Ishikawa (cell line): ENCODE measurements around the gene TRIM60.

Source experiments
- CEBPB ChIP-seq: IDR thresholded peaks from 2 replicates; pipeline ENCODE4 v1.6.1; 2012
- CREB1 ChIP-seq: IDR thresholded peaks from 2 replicates; pipeline ENCODE4 v1.6.1; 2012; ENCODE audit warnings: low read depth
- EGR1 ChIP-seq: IDR thresholded peaks from 2 replicates; pipeline ENCODE4 v1.6.1; 2012
- EP300 ChIP-seq: IDR thresholded peaks from 2 replicates; pipeline ENCODE4 v1.6.1; 2012; ENCODE audit warnings: borderline replicate concordance
- FOXM1 ChIP-seq: IDR thresholded peaks from 2 replicates; pipeline ENCODE4 v1.6.1; 2012; ENCODE audit warnings: low read depth, borderline replicate concordance
- NFIC ChIP-seq: IDR thresholded peaks from 2 replicates; pipeline ENCODE4 v1.6.1; 2012
- RAD21 ChIP-seq: IDR thresholded peaks from 2 replicates; pipeline ENCODE4 v1.6.1; 2012; ENCODE audit warnings: low read depth
- TAF1 ChIP-seq: IDR thresholded peaks from 2 replicates; pipeline ENCODE4 v1.6.1; 2012; ENCODE audit warnings: low read depth, mild to moderate bottlenecking
- TCF12 ChIP-seq: IDR thresholded peaks from 2 replicates; pipeline ENCODE4 v1.6.1; 2012; ENCODE audit warnings: low read depth
- TEAD4 ChIP-seq: IDR thresholded peaks from 2 replicates; pipeline ENCODE4 v1.6.1; 2012
- YY1 ChIP-seq: IDR thresholded peaks from 2 replicates; pipeline ENCODE4 v1.6.1; 2012; ENCODE audit warnings: low read depth
- ZBTB7A ChIP-seq: IDR thresholded peaks from 2 replicates; pipeline ENCODE4 v1.6.1; 2012; ENCODE audit warnings: low read depth
- TF ChIP-seq, protein P1 (sequence below): IDR thresholded peaks from 2 replicates; pipeline ENCODE4 v1.6.1; 2012
- TF ChIP-seq, protein P2 (sequence below): IDR thresholded peaks from 2 replicates; pipeline ENCODE4 v1.6.1; 2012
- TF ChIP-seq, protein P3 (sequence below): IDR thresholded peaks from 2 replicates; pipeline ENCODE4 v1.6.1; 2012; ENCODE audit warnings: low read depth, mild to moderate bottlenecking

TRIM60 gene

DNA sequence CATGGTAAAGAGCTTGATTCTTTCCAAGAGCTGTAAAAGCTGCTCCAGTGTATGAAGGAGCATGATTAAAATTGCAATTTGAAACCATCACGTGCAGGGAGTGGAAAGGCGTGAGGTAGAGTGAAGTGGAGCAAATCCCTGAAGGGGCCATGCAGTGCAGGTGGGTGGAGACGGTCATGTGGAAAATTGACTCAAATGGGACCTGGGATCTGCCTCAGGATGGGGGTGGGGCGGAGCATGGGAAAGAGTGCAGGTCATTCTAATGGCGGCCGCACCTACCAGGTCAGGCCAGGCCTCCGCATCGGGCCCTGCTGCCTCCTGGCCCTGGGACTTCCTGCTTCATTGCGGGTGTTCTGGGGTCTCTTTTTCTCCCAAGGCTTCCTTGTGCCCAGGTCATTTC, 25.3 kb upstream of the TRIM60 start:
- TF ChIP-seq CEBPB (no peak), NFIC (no peak), RAD21 (no peak), ZBTB7A (no peak), EGR1 (peak; percentile 81), TCF12 (no peak), TEAD4 (no peak)
- TF ChIP-seq, protein P1, sequence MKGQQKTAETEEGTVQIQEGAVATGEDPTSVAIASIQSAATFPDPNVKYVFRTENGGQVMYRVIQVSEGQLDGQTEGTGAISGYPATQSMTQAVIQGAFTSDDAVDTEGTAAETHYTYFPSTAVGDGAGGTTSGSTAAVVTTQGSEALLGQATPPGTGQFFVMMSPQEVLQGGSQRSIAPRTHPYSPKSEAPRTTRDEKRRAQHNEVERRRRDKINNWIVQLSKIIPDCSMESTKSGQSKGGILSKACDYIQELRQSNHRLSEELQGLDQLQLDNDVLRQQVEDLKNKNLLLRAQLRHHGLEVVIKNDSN = peak; percentile 77
- TF ChIP-seq, protein P2, sequence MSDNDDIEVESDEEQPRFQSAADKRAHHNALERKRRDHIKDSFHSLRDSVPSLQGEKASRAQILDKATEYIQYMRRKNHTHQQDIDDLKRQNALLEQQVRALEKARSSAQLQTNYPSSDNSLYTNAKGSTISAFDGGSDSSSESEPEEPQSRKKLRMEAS = peak; percentile 90

DNA sequence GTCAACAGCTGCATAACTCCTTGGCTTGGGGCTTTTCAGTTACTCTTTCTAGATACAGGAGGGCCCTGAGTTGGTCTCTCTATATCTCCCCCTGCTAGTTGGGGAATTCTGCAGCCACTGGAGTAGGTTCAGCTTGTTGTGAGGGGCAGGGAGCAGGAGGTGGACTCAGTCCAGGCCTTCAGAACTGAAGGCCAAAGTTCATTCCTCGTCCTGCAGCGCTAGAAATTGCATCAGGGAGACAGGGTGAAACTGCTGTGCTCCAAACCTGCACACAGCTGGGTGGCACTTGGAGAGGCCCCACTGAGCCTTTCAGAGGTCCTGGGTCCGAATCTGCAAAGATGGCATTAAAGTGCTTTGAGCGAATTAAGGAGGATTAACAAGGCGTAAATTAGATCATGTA, 24.9 kb upstream of the TRIM60 start:
- TF ChIP-seq ZBTB7A (no peak), CEBPB (no peak), NFIC (no peak), TEAD4 (no peak), FOXM1 (no peak), YY1 (no peak), TAF1 (no peak), RAD21 (no peak), TCF12 (no peak), EP300 (no peak), EGR1 (no peak), CREB1 (no peak)
- TF ChIP-seq, protein P2 = no peak
- TF ChIP-seq, protein P3, sequence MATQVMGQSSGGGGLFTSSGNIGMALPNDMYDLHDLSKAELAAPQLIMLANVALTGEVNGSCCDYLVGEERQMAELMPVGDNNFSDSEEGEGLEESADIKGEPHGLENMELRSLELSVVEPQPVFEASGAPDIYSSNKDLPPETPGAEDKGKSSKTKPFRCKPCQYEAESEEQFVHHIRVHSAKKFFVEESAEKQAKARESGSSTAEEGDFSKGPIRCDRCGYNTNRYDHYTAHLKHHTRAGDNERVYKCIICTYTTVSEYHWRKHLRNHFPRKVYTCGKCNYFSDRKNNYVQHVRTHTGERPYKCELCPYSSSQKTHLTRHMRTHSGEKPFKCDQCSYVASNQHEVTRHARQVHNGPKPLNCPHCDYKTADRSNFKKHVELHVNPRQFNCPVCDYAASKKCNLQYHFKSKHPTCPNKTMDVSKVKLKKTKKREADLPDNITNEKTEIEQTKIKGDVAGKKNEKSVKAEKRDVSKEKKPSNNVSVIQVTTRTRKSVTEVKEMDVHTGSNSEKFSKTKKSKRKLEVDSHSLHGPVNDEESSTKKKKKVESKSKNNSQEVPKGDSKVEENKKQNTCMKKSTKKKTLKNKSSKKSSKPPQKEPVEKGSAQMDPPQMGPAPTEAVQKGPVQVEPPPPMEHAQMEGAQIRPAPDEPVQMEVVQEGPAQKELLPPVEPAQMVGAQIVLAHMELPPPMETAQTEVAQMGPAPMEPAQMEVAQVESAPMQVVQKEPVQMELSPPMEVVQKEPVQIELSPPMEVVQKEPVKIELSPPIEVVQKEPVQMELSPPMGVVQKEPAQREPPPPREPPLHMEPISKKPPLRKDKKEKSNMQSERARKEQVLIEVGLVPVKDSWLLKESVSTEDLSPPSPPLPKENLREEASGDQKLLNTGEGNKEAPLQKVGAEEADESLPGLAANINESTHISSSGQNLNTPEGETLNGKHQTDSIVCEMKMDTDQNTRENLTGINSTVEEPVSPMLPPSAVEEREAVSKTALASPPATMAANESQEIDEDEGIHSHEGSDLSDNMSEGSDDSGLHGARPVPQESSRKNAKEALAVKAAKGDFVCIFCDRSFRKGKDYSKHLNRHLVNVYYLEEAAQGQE = no peak
- TF ChIP-seq, protein P1 = no peak

DNA sequence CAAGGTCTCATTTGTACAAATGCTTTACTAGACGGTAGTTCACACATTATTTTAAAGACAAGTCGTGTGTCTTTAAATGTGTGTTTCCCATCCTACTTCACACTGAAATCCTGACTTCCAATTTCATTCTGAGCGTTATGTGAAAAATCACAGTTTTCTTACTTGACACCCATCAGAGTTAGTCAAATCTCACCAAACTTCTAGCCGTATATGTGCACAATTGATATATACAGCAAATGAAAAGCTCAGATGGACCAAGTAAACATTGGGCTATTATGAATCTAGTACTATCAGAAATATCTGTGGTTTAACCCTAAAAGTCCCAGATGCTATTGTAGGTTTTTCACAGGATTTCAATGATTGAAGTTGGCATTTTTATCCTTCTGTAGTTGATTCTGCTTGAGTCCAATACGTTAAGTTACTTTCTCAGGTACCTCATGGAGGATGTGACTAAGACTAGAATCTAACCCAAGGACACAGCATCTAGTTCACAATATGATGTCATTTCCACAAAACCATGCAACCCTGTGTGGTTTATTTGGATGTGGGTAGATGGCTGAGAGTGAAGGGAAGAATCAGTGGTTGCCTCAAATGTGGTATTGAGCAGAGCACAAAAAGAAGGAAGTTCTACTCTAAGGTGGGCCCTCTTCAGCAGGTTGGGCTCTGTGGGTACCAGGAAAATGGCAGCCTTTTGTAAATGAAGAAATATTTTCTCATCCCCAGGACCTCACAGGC, 22.1 kb upstream of the TRIM60 start:
- no peak for TF ChIP-seq EGR1
- TF ChIP-seq TEAD4 = no peak
- no peak for TF ChIP-seq EP300
- TF ChIP-seq TAF1 = no peak

DNA sequence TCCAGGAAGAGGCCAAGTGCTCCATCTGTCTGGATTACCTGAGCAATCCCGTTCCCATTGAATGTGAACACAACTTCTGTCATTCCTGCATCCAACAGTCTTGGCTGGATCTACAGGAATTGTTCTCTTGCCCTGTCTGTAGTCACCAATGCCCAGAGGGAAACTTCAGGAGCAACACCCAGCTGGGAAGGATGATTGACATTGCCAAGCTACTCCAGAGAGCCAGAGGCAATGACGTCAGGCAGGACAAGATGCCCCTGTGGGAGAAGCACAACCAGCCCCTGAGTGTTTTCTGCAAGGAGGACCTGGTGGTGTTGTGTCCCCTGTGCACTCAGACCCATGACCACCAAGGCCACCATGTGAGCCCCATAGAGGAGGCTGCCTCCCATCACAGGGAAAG, 21.3 kb upstream of the TRIM60 start:
- TF ChIP-seq EGR1 = no peak
- no peak for TF ChIP-seq CEBPB

DNA sequence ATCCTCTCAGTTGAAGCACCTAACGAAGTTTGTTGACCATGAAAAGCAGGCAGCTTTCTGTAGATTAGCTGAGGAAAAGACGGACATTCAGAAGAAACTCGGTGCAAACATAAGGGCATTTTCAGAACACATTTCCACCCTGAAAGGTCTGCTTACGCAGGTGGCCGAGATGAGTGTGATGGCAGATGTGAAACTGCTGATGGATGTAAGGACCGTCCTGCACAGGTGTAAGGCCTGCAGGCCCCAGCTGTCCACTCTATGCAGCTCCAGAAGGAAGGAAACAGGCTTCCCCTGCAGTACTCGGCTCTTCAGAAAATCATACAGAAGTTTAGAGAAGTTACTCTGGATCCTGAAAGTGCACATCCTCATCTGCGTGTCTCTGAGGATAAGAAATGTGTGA, 20.8 kb upstream of the TRIM60 start:
- TF ChIP-seq, protein P2 = no peak
- TF ChIP-seq CEBPB (no peak), ZBTB7A (no peak), EP300 (no peak), RAD21 (no peak), TEAD4 (no peak), NFIC (no peak), EGR1 (no peak)
- TF ChIP-seq, protein P3 = no peak

DNA sequence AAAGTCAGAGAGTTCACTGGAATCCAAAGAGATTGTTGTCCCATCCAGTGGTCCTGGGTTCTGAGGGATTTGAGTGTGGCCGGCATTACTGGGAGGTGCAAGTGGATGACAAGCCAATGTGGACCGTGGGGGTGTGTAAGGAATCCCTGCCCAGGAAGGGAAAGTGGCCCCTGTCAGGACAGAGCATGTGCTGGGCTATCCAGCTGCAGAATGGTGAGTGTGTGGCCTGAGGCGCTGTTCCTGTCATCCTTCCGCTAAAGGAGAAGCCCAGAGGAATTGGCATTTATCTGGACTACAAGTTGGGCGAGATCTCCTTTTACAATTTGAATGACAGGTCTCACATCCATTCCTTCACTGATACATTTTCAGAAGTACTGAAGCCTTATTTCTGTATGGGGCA, 20.4 kb upstream of the TRIM60 start:
- TF ChIP-seq TAF1 (no peak), FOXM1 (no peak), NFIC (no peak), ZBTB7A (no peak), CEBPB (no peak), TEAD4 (no peak), TCF12 (no peak), EGR1 (no peak), RAD21 (no peak), YY1 (no peak), EP300 (no peak)
- TF ChIP-seq, protein P1 = no peak
- TF ChIP-seq, protein P3 = no peak
